Heart left ventricle (tissue), 13 donors: ENCODE measurements around the gene SLC25A21.

Source experiments
- POLR2A ChIP-seq, 2 donors: fragments of 450-650 bp; IDR thresholded peaks; one replicate each; pipeline ENCODE4 v1.6.1; 2017; ENCODE audit warnings: antibody characterized with exemption in 2 of 2, mild to moderate bottlenecking in 2 of 2, moderate library complexity in 2 of 2
- TF ChIP-seq, protein P1 (sequence below), 12 donors: fragments of 200-600 bp; sonication (generic) in 4 of 12; IDR thresholded peaks; one replicate each; pipeline versions ENCODE4 v1.5.0 to v1.8.0; 2018 to 2022; ENCODE audit warnings: antibody characterized with exemption in 12 of 12, mild to moderate bottlenecking in 5 of 12
- donor health status: ischemic (EF 13 %, LVEDD 7.1; RV severe dilation, severe dysfunction).
- donor health status: DM: no; HTN: yes; CAD: no.
- donor health status: DM: no; HTN: no; CAD: no.
- donor health status: ischemic (EF 25% LVEDD 6.9; RV normal size, moderate dysfunction).
- donor health status: ischemic (EF 25% LVEDD 5.7; RV mildly dilated, moderate dysfunction).
- donor health status: ischemic (EF 35%, LVEDD 5.7; RV mildly dilated, moderate dysfunction).
- donor health status: nonischemic (EF 11% LVEDD 7.7; RV severe dilation, severe dysfunction).
- donor health status: DM: yes; HTN: yes; CAD: no.
- donor health status: PGD.
- donor health status: ischemic (EF 29% LVEDD 5.4; RV normal size, mild dysfunction).
- donor health status: nonischemic (EF 23%, LVEDD 6.1; RV moderate dilation, normal function).

DNA sequence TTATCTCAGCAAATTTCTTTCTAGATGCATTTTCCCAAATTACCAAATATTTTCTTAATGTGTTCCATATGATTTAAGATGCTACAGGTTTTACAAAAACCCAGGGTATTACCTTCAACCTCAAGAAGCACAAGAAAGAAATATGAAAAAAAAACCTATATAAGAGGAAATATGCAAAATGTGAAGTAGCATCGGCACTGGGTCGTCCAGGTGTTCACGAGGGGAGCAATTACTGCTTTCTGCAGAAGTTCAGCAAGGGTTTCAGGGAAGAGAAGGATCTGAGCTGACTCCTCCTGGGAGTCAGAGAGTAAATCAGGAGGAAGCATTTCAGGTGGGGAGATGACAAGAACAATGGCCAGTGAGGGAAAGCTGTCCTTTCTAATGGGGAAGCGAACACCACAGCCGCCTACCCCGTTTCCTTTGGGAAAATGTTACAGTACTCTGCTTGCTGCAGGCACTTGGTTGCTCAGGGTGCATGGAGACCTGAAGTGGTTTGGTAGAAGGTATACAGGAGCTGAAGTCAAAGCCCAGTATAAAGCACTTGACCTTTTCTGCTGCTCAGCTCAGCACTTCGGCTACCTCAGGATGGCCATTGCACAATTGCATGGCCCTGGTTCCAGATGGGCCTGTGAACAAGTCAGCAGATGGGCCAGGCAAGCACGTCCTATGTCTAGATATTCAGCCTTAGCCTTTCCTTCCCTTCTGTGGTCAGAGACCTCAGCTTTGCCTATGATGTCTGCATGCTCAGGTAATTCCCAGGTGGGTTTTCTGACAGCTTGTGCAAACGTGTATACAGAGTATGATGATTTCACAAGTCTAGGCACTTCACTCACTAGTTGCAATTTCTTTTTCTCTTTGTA lies 355.1 kb downstream of the SLC25A21 start:
- TF ChIP-seq POLR2A (IDR thresholded peaks at IDR 0.05), result no peak
- TF ChIP-seq, protein P1, sequence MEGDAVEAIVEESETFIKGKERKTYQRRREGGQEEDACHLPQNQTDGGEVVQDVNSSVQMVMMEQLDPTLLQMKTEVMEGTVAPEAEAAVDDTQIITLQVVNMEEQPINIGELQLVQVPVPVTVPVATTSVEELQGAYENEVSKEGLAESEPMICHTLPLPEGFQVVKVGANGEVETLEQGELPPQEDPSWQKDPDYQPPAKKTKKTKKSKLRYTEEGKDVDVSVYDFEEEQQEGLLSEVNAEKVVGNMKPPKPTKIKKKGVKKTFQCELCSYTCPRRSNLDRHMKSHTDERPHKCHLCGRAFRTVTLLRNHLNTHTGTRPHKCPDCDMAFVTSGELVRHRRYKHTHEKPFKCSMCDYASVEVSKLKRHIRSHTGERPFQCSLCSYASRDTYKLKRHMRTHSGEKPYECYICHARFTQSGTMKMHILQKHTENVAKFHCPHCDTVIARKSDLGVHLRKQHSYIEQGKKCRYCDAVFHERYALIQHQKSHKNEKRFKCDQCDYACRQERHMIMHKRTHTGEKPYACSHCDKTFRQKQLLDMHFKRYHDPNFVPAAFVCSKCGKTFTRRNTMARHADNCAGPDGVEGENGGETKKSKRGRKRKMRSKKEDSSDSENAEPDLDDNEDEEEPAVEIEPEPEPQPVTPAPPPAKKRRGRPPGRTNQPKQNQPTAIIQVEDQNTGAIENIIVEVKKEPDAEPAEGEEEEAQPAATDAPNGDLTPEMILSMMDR (IDR thresholded peaks at IDR 0.05), result no peak
